ENCODE measurements around the gene SMNDC1. TPM values are rescaled to one million over a fixed set of nuclear protein-coding genes. Genes with fewer than 3 reads are reported as not detected.
A peak's percentile ranks its signal among the peaks of the same experiment; 100 is the strongest.

Gene SMNDC1
- total RNA-seq, 1 donor from 2014 or later = 31.5 TPM

DNA sequence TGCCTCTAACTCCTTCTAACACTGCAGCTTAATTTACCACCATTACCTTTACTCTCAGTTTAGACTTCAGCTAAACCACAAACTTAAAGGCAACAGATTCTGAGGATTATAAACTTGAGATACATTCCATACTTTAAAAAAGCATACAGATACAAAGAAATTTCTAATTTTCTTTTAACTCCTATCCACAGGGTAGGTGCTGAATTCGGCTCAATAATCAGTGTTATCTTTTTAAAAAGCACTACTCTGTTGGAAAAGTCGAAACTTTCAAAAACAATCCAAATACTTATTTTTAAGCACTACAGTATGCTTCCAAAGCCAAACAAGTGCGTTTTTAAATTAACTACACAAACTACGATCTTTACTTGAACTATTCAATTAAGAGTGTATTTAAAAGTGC, 1.0 kb downstream of the SMNDC1 start:
- H3K9me3 ChIP-seq = no peaks in the 10 kb centered on the region
- H3K4me1 ChIP-seq = peaks cover 55% of the 10 kb centered on the region
- DNase-seq (no peak), ATAC-seq (no peak)
- H3K27ac ChIP-seq = peak overlapping the region; percentile 91
- intact Hi-C loops (cut with DNase I) = no loop called here
- H3K27me3 ChIP-seq (ENCODE audit: low read depth) = no peaks in the 10 kb centered on the region
- peaks cover 45% of the 10 kb centered on the region for H3K36me3 ChIP-seq
- TF ChIP-seq, protein P1, sequence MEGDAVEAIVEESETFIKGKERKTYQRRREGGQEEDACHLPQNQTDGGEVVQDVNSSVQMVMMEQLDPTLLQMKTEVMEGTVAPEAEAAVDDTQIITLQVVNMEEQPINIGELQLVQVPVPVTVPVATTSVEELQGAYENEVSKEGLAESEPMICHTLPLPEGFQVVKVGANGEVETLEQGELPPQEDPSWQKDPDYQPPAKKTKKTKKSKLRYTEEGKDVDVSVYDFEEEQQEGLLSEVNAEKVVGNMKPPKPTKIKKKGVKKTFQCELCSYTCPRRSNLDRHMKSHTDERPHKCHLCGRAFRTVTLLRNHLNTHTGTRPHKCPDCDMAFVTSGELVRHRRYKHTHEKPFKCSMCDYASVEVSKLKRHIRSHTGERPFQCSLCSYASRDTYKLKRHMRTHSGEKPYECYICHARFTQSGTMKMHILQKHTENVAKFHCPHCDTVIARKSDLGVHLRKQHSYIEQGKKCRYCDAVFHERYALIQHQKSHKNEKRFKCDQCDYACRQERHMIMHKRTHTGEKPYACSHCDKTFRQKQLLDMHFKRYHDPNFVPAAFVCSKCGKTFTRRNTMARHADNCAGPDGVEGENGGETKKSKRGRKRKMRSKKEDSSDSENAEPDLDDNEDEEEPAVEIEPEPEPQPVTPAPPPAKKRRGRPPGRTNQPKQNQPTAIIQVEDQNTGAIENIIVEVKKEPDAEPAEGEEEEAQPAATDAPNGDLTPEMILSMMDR (IDR thresholded peaks at IDR 0.05) = no peak
- H3K4me3 ChIP-seq = peak overlapping the region; percentile 77

DNA sequence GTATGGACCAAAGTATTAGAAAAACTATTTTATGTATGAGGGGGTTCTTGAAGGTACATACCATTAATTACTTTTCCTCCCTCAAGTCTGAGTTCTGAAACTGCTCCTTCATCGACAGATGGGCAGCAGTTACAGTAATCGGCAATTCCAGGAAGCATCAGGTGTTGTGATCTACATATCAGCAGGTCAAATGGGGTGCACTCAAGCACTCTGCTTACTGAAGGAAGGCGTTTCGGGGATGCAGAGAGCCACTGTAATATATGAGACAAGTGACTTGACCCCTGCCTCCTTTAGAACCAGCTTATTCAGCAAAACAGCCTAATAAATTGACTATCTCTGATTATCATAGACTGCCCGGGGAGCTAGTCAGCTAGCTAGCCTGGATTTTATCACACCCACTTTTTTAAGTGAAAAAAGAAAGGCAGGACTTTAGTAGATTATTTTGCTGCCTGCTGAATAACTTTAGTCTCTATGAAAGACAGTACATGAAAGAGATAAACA, 4.2 kb downstream of the SMNDC1 start:
- Histone ChIP-seq H3K4me1 (peaks cover 46% of the 10 kb centered on the region), H3K36me3 (peaks cover 77% of the 10 kb centered on the region), H3K4me3 (no peak overlapping the region), H3K27me3 (ENCODE audit: low read depth) (no peaks in the 10 kb centered on the region), H3K9me3 (no peaks in the 10 kb centered on the region), H3K27ac (no peak overlapping the region)
- intact Hi-C loops (cut with DNase I) = no loop called here
- ATAC-seq (no peak), DNase-seq (no peak)
- TF ChIP-seq, protein P1 (IDR thresholded peaks at IDR 0.05) = no peak

DNA sequence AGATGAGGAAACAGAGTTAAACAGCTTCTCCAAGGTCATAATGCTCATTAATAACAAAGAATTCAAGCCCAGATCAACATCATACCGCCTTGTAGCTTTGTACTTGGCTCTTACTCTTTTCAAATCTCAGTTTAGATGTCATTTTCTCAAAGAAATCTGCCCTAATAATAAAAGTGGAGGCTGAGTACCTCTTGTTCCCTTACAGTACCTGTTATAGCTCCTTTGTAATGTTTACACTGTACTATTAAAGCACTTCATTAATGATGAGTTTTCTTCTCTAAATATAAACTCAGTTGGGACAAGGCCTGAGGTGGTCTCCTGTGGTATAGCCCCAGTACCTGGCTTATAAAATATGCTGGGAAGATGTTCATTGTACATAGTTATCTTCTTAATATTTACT, 7.8 kb downstream of the SMNDC1 start:
- DNase-seq = no peak
- Histone ChIP-seq H3K4me3 (no peak overlapping the region), H3K9me3 (no peaks in the 10 kb centered on the region), H3K4me1 (peaks cover 21% of the 10 kb centered on the region), H3K27me3 (ENCODE audit: low read depth) (no peaks in the 10 kb centered on the region), H3K36me3 (peaks cover 99% of the 10 kb centered on the region), H3K27ac (no peak overlapping the region)
- TF ChIP-seq, protein P1 (IDR thresholded peaks at IDR 0.05) = no peak
- intact Hi-C loops (cut with DNase I) = no loop called here
- peak in 1 of 2 donors; percentile 28 for ATAC-seq

DNA sequence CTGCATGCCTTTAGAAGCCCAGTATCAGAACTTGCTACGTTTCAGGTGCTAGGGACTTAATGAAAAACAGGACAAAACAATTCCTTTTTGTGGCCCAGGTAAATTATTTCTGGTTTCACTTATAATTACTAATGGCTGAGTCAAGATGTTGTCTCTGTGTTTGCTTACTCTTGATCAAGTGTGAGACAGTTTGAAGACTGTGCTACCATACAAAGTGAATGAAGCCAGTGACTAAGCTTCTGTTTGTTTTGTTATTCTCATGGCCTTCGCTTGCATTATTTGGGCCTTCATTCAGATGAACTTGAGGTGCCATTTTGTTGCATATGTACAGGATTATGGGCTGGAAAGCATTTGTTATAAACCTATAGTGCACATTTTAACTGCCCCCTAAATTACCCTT, 17.9 kb downstream of the SMNDC1 start:
- intact Hi-C loops (cut with DNase I) = no loop called here
- H3K4me3 ChIP-seq = no peak overlapping the region
- peaks cover 81% of the 10 kb centered on the region for H3K36me3 ChIP-seq

DNA sequence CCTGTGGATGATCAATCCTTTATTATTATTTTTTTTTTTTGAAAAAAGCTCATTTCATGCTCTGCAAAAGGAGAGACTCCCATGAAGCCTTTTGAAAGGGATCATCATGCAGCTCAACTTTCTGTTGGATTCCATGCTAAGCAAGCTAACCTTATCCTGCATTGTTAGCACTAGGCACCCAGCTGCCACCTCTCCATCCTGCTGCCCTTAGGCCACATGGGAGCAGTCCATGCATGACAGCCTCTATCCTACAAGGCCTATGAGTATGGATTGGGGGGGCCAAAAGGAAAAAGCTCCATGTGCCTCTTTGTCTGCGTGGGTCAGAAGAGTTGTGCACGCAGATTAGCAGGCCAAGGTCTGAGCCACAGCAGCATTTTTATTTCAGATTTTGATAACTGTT, 19.2 kb downstream of the SMNDC1 start:
- no peaks in the 10 kb centered on the region for H3K27me3 ChIP-seq (ENCODE audit: low read depth)
- no peak overlapping the region for H3K27ac ChIP-seq
- H3K36me3 ChIP-seq = peaks cover 77% of the 10 kb centered on the region
- TF ChIP-seq, protein P1 (IDR thresholded peaks at IDR 0.05) = no peak
- H3K4me1 ChIP-seq = no peaks in the 10 kb centered on the region
- ATAC-seq (no peak), DNase-seq (no peak)
- intact Hi-C loops (cut with DNase I) = no loop called here
- no peaks in the 10 kb centered on the region for H3K9me3 ChIP-seq
- no peak overlapping the region for H3K4me3 ChIP-seq

More for the DNA sequence above, 17.9 kb downstream of the SMNDC1 start:
- TF ChIP-seq, protein P1 (IDR thresholded peaks at IDR 0.05) = no peak
- Histone ChIP-seq H3K27ac (no peak overlapping the region), H3K4me1 (no peaks in the 10 kb centered on the region), H3K9me3 (no peaks in the 10 kb centered on the region), H3K27me3 (ENCODE audit: low read depth) (no peaks in the 10 kb centered on the region)
- no peak for DNase-seq
- no peak for ATAC-seq

Data from lower lobe of right lung (tissue), 2 donors.